Effector memory CD8-positive, alpha-beta T cell (primary cell): ENCODE measurements around the gene PRDM15.

ENCODE experiments used
- ATAC-seq: fragments of 150-1000 bp; cut with Tn5 transposase; replicated peaks from 2 replicates; pipeline ENCODE4 v1.10.0; 2021; ENCODE audit warnings: mild to moderate bottlenecking, moderate library complexity
- DNase-seq, 3 experiments: peaks; one replicate each; pipeline ENCODE4 v3.0.0; 2021
- H3K27ac Mint-ChIP-seq, 2 donors: one replicate each; pipeline ENCODE4 v1.8.0; 2022; ENCODE audit warnings: mild to moderate bottlenecking in 2 of 2, mixed read lengths in 2 of 2, moderate library complexity in 2 of 2
- H3K27me3 Mint-ChIP-seq, 2 donors: one replicate each; pipeline ENCODE4 v1.8.0; 2022; ENCODE audit warnings: mixed read lengths in 2 of 2
- H3K36me3 Mint-ChIP-seq: one replicate; pipeline ENCODE4 v1.8.0; 2022; ENCODE audit warnings: mild to moderate bottlenecking, moderate library complexity, mixed read lengths; ENCODE audit not compliant: insufficient read depth
- H3K4me1 Mint-ChIP-seq, 2 donors: one replicate each; pipeline ENCODE4 v1.8.0; 2022; ENCODE audit warnings: low read depth in 2 of 2, mixed read lengths in 2 of 2
- H3K4me3 Mint-ChIP-seq, 2 donors: one replicate each; pipeline ENCODE4 v1.8.0; 2022; ENCODE audit warnings: mild to moderate bottlenecking in 2 of 2, mixed read lengths in 2 of 2, moderate library complexity in 2 of 2
- H3K9me3 Mint-ChIP-seq, 2 donors: one replicate each; pipeline ENCODE4 v1.8.0; 2022; ENCODE audit warnings: mixed read lengths in 2 of 2

The PRDM15 gene

GRCh38 chr21:41873426-41873825 is 5.7 kb downstream of the PRDM15 start:
- no peak for ATAC-seq
- no peak for DNase-seq
- no peak overlapping the region for H3K4me3 Mint-ChIP-seq

DNA sequence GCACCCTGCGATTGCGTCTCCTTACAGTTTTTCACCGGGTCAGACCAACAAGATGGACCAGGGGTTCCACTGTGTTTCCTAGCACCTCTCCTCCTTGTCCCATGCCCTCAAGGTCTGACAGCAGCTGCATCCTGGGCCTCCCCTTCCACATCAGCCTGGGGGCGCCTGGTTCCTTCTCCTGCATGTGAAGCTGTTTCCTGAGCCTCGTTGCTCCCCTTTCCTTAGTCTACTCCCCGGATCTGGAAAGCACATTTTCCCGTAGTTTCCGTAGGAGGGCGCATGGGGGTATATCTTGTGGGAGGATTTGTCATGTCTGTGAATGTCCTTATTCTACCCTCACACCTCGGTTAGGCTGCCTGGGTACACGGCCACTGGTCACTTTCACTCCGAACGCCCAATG is 6.1 kb downstream of the PRDM15 start:
- H3K4me1 Mint-ChIP-seq = peaks cover 23 to 31% of the 10 kb centered on the region in 2 donors
- no peak for ATAC-seq
- H3K4me3 Mint-ChIP-seq = no peak overlapping the region
- H3K27ac Mint-ChIP-seq = no peak overlapping the region
- no peaks in the 10 kb centered on the region for H3K36me3 Mint-ChIP-seq
- H3K9me3 Mint-ChIP-seq = no peaks in the 10 kb centered on the region
- no peaks in the 10 kb centered on the region for H3K27me3 Mint-ChIP-seq
- DNase-seq = no peak

More at GRCh38 chr21:41873426-41873825, 5.7 kb downstream of the PRDM15 start:
- no peaks in the 10 kb centered on the region for H3K27me3 Mint-ChIP-seq
- peaks cover 23 to 31% of the 10 kb centered on the region in 2 donors for H3K4me1 Mint-ChIP-seq
- no peaks in the 10 kb centered on the region for H3K36me3 Mint-ChIP-seq
- no peaks in the 10 kb centered on the region for H3K9me3 Mint-ChIP-seq
- H3K27ac Mint-ChIP-seq = no peak overlapping the region

DNA sequence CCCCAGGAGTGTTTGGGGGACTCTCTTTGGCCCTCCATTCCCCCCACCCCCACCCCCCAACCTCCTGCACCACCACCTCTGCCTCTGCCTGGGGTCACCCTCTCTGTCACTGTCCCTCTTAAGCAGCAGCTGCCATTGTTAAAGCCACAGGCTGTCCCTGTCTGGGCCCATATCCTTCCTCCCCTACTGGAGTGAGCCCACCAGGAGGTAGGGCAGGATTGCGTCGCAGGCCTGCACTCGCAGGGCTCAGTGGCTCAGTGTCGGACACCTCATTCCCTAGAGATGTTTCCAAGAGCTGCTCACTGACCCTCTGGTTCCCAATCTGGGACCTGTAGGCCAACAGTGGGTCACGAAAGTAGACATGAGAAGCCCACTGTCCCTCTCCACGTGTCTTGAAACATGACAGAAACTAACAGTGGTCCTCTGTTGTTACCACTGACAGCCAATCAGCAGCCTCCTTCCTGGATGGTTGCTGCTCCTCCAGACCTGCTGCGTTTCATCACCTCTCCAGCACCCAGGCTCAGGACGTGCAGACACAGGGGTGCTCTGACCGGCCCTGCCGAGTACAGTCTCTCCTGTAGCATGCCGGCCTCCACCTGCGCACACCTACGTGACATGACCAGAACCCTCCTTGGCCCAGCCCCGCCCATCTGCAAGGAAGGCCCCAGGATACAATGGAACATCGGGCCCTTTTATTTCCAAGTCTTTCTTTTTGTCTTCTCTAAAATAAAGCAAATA is 7.7 kb downstream of the PRDM15 start:
- ATAC-seq (no peak), DNase-seq (no peak)
- H3K27ac Mint-ChIP-seq = no peak overlapping the region
- no peaks in the 10 kb centered on the region for H3K27me3 Mint-ChIP-seq
- no peaks in the 10 kb centered on the region for H3K9me3 Mint-ChIP-seq
- no peak overlapping the region for H3K4me3 Mint-ChIP-seq
- no peaks in the 10 kb centered on the region for H3K36me3 Mint-ChIP-seq
- peaks cover 14 to 18% of the 10 kb centered on the region in 2 donors for H3K4me1 Mint-ChIP-seq

DNA sequence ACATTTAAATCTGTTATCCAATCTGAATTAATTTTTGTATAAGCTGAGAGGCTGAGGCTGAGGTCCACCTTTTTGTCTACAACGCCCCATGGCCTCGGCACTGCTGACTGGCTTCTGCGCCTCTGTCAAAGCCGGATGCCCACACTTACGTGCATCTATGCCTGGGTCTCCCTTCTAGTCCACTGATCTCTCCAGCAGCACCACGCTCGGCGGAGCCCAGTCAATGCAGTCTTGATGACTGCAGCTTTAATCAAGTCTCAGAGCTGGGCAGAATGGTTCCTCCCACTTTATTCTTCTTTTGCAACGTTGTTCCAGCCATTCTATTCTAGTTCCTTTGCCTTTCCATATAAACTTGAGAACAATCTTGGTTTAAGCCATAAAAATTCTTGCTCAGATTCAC is 9.4 kb downstream of the PRDM15 start:
- H3K4me1 Mint-ChIP-seq = peaks cover 13 to 31% of the 10 kb centered on the region in 2 donors
- H3K9me3 Mint-ChIP-seq = no peaks in the 10 kb centered on the region
- H3K27ac Mint-ChIP-seq = no peak overlapping the region
- no peaks in the 10 kb centered on the region for H3K36me3 Mint-ChIP-seq
- no peak for ATAC-seq
- no peak for DNase-seq
- no peak overlapping the region for H3K4me3 Mint-ChIP-seq
- no peaks in the 10 kb centered on the region for H3K27me3 Mint-ChIP-seq

GRCh38 chr21:41868062-41868710 is 11.0 kb downstream of the PRDM15 start:
- DNase-seq (no peak), ATAC-seq (no peak)
- no peak overlapping the region for H3K4me3 Mint-ChIP-seq
- peaks cover 3% of the 10 kb centered on the region for H3K36me3 Mint-ChIP-seq
- peak overlapping the region in 1 of 2 donors; percentile 55 for H3K27ac Mint-ChIP-seq
- H3K27me3 Mint-ChIP-seq = no peaks in the 10 kb centered on the region
- H3K9me3 Mint-ChIP-seq = no peaks in the 10 kb centered on the region
- peaks cover 11 to 27% of the 10 kb centered on the region in 2 donors for H3K4me1 Mint-ChIP-seq

GRCh38 chr21:41867313-41867712 is 11.8 kb downstream of the PRDM15 start:
- DNase-seq (no peak), ATAC-seq (no peak)
- H3K9me3 Mint-ChIP-seq = no peaks in the 10 kb centered on the region
- H3K36me3 Mint-ChIP-seq = peaks cover 3% of the 10 kb centered on the region
- H3K4me3 Mint-ChIP-seq = no peak overlapping the region
- no peak overlapping the region for H3K27ac Mint-ChIP-seq
- no peaks in the 10 kb centered on the region for H3K27me3 Mint-ChIP-seq
- H3K4me1 Mint-ChIP-seq = peaks cover 11 to 27% of the 10 kb centered on the region in 2 donors

GRCh38 chr21:41866274-41866809 is 12.8 kb downstream of the PRDM15 start:
- no peak overlapping the region for H3K4me3 Mint-ChIP-seq
- no peak for ATAC-seq
- H3K9me3 Mint-ChIP-seq = no peaks in the 10 kb centered on the region
- peaks cover 14 to 32% of the 10 kb centered on the region in 2 donors for H3K4me1 Mint-ChIP-seq
- H3K27ac Mint-ChIP-seq = peak overlapping the region in 1 of 2 donors; percentile 22
- peaks cover 3% of the 10 kb centered on the region for H3K36me3 Mint-ChIP-seq
- DNase-seq = no peak
- no peaks in the 10 kb centered on the region for H3K27me3 Mint-ChIP-seq

DNA sequence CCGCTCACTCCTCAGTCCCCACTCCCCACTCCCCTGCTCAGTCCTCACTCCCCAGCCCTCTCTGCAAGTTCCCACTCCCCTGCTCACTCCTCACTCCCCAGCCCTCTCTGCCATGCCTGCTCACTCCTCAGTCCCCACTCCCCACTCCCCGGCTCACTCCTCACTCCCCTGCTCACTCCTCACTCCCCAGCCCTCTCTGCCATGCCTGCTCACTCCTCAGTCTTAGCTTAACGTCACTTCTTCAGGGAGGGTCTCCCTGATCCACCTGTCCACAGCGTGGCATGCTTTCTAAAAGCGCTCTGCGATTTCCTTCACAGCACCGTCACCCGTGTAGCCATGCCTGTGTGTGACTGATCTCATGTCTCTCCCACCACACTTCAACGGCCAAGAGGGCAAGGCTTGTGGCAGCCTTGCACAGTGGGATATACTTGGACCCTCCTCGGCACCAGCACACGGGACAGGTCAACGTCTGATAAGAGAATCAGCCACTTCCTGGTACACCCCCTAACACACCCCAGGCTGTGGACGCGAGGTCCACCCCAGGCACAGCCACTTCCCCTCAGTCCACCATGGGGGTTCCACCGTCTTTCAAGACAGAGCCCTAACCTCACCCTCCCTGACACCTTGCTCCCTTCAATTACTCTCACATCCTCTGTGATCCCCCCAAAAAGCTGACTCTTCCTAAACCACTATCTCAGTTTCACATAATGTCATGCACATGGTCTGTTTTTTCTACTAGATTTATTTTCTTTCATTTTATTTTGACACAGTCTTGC is 14.0 kb downstream of the PRDM15 start:
- Mint-ChIP-seq H3K36me3 (peaks cover 3% of the 10 kb centered on the region), H3K4me1 (peaks cover 14 to 32% of the 10 kb centered on the region in 2 donors), H3K9me3 (no peaks in the 10 kb centered on the region), H3K27me3 (no peaks in the 10 kb centered on the region), H3K27ac (peak overlapping the region in 1 of 2 donors; percentile 86), H3K4me3 (peak overlapping the region in 1 of 2 donors; percentile 17)
- DNase-seq (no peak), ATAC-seq (no peak)

GRCh38 chr21:41864311-41865001 is 14.7 kb downstream of the PRDM15 start:
- no peak for ATAC-seq
- peaks cover 3% of the 10 kb centered on the region for H3K36me3 Mint-ChIP-seq
- H3K4me1 Mint-ChIP-seq = peaks cover 12 to 32% of the 10 kb centered on the region in 2 donors
- H3K27me3 Mint-ChIP-seq = no peaks in the 10 kb centered on the region
- H3K9me3 Mint-ChIP-seq = no peaks in the 10 kb centered on the region
- DNase-seq = no peak
- H3K4me3 Mint-ChIP-seq = no peak overlapping the region
- H3K27ac Mint-ChIP-seq = peak overlapping the region in 1 of 2 donors; percentile 86

GRCh38 chr21:41863439-41863740 is 15.8 kb downstream of the PRDM15 start:
- H3K9me3 Mint-ChIP-seq = no peaks in the 10 kb centered on the region
- H3K4me1 Mint-ChIP-seq = peaks cover 12 to 26% of the 10 kb centered on the region in 2 donors
- DNase-seq (no peak), ATAC-seq (no peak)
- no peak overlapping the region for H3K4me3 Mint-ChIP-seq
- H3K27ac Mint-ChIP-seq = peak overlapping the region in 1 of 2 donors; percentile 7
- peaks cover 7% of the 10 kb centered on the region for H3K36me3 Mint-ChIP-seq
- H3K27me3 Mint-ChIP-seq = no peaks in the 10 kb centered on the region

DNA sequence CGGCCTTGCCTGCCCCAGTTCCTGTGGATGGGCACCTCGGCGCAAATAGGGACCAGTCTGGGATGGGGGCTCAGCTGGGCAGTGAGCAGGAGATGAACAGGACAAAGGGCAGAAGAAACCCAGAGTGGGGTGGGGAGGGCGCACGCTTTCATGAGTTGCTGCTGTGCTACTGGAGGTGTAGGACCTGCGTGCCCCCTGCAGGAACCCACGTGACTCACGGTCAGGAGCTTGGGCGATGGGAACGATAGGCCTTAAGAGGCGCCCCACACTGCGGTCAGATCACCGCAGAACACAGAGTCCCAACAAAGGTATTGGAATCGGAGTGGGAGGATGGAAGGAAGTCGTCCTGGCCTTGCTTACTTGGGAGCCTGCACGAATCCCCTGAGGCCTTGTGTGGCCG is 17.2 kb downstream of the PRDM15 start:
- H3K36me3 Mint-ChIP-seq = peaks cover 17% of the 10 kb centered on the region
- H3K27me3 Mint-ChIP-seq = no peaks in the 10 kb centered on the region
- H3K9me3 Mint-ChIP-seq = no peaks in the 10 kb centered on the region
- ATAC-seq (no peak), DNase-seq (no peak)
- no peak overlapping the region for H3K4me3 Mint-ChIP-seq
- peaks cover 12 to 26% of the 10 kb centered on the region in 2 donors for H3K4me1 Mint-ChIP-seq
- H3K27ac Mint-ChIP-seq = peak overlapping the region in 1 of 2 donors; percentile 35

GRCh38 chr21:41861255-41861654 is 17.9 kb downstream of the PRDM15 start:
- H3K27ac Mint-ChIP-seq = no peak overlapping the region
- DNase-seq = no peak

More at GRCh38 chr21:41861255-41861654, 17.9 kb downstream of the PRDM15 start:
- no peak for ATAC-seq
- no peaks in the 10 kb centered on the region for H3K27me3 Mint-ChIP-seq
- H3K36me3 Mint-ChIP-seq = peaks cover 23% of the 10 kb centered on the region
- H3K4me3 Mint-ChIP-seq = no peak overlapping the region
- H3K4me1 Mint-ChIP-seq = peaks cover 12 to 24% of the 10 kb centered on the region in 2 donors
- no peaks in the 10 kb centered on the region for H3K9me3 Mint-ChIP-seq
